ENCODE data around the gene COL19A1.

COL19A1 gene

GRCh38 chr6:70215460-70216108 lies 349.2 kb downstream of the COL19A1 start:
- no peak for DNase-seq (ENCODE audit: low read depth)
- no peak for TF ChIP-seq CTCF (IDR thresholded peaks at IDR 0.05; ENCODE audit: insufficient read depth, low read depth, low read length, missing control alignments)
- no peak overlapping the region for H3K4me3 ChIP-seq (ENCODE audit: low read length)

GRCh38 chr6:70216767-70217166 lies 350.4 kb downstream of the COL19A1 start:
- TF ChIP-seq CTCF (IDR thresholded peaks at IDR 0.05; ENCODE audit: insufficient read depth, low read depth, low read length, missing control alignments) = no peak
- DNase-seq (ENCODE audit: low read depth) = no peak
- H3K4me3 ChIP-seq (ENCODE audit: low read length) = no peak overlapping the region

- DNase-seq (ENCODE audit: low read depth) = no peak
- no peak overlapping the region for H3K4me3 ChIP-seq (ENCODE audit: low read length)
- no peak for TF ChIP-seq CTCF (IDR thresholded peaks at IDR 0.05; ENCODE audit: insufficient read depth, low read depth, low read length, missing control alignments)
Measured at GRCh38 chr6:70219943-70220613, 353.7 kb downstream of the COL19A1 start.

GRCh38 chr6:70221025-70221714 lies 354.8 kb downstream of the COL19A1 start:
- DNase-seq (ENCODE audit: low read depth) = peak; percentile 39
- peak; percentile 64 for TF ChIP-seq CTCF (IDR thresholded peaks at IDR 0.05; ENCODE audit: insufficient read depth, low read depth, low read length, missing control alignments)
- no peak overlapping the region for H3K4me3 ChIP-seq (ENCODE audit: low read length)

- no peak for DNase-seq (ENCODE audit: low read depth)
- TF ChIP-seq CTCF (IDR thresholded peaks at IDR 0.05; ENCODE audit: insufficient read depth, low read depth, low read length, missing control alignments) = no peak
Measured at GRCh38 chr6:70221715-70222438, 355.5 kb downstream of the COL19A1 start.

GRCh38 chr6:70222439-70222749 lies 356.0 kb downstream of the COL19A1 start:
- no peak overlapping the region for H3K4me3 ChIP-seq (ENCODE audit: low read length)
- TF ChIP-seq CTCF (IDR thresholded peaks at IDR 0.05; ENCODE audit: insufficient read depth, low read depth, low read length, missing control alignments) = no peak
- DNase-seq (ENCODE audit: low read depth) = no peak

More at GRCh38 chr6:70221715-70222438, 355.5 kb downstream of the COL19A1 start:
- H3K4me3 ChIP-seq (ENCODE audit: low read length) = no peak overlapping the region
